ENCODE results near the gene KRT222.

Gene KRT222

GRCh38 chr17:40615841-40616476, 49.0 kb downstream of the KRT222 start:
- no peak for DNase-seq

- no peak for DNase-seq
These were observed 49.7 kb downstream of the KRT222 start for GRCh38 chr17:40615068-40615840.

DNA sequence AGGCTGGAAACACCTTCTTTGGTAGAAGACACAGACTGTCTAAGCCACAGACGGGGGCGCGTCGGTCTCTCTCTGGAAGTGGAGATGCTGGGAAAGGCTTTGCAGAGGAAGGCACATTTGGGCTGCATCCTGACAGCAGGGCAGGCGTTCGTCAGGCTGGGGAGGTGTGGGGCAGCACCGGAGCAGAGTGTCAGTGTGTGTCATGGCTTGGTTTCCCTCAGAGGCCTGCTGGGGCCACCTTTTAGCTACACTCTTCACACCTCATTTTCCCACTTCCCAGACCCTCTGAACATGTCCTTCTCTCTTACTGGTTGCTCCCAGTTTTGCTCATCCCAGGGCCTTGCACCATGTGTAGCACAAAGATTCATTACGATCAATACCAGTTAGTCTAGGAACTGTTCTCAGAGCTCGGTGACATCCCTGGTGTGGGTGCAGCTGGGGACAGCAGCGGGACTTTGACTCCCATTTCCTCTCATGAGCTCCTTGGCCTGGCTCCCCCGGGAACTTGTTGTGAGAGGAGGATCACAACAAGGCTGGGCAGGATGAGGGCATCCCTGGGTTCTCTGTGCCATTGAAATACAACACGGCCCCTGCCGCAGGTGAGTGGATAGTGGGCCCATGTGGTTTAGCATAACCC, 50.4 kb downstream of the KRT222 start:
- no peak for DNase-seq

GRCh38 chr17:40613467-40614154, 51.4 kb downstream of the KRT222 start:
- DNase-seq = no peak

- peak in 24 of 56 donors; percentile 4 to 58 (median 18) for DNase-seq
These were observed 52.3 kb downstream of the KRT222 start for GRCh38 chr17:40612599-40613244.

DNA sequence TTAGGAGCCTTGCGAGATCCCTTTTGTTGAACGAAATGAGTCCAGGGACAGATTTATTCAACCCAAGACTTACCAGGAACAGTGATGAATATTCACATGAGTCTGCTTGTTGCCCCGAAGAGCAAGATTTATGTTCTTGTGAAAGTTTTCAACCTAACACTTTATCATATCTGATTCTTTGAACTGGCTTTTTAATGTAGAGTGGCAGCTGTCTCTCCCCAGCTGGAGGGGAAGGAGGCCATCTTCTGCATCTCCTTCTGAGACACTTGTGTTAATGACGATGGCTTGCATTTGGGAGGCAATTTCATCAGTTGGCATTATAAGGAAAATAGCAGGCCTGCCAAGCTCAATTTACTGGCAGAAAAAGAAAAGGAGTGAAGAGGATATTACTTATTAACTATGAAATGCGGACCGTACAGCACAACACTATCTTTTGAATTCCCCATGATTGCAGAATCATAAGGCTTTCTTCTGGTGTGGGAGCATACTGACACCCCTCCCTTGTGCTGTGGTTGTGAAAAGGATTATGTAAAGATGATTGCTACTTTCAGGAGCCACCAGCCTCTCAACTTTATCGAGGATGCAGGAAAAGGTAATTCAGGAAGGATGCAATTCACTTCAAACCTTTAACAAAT, 53.0 kb downstream of the KRT222 start:
- DNase-seq = no peak

GRCh38 chr17:40610359-40610758, 54.6 kb downstream of the KRT222 start:
- no peak for DNase-seq

DNA sequence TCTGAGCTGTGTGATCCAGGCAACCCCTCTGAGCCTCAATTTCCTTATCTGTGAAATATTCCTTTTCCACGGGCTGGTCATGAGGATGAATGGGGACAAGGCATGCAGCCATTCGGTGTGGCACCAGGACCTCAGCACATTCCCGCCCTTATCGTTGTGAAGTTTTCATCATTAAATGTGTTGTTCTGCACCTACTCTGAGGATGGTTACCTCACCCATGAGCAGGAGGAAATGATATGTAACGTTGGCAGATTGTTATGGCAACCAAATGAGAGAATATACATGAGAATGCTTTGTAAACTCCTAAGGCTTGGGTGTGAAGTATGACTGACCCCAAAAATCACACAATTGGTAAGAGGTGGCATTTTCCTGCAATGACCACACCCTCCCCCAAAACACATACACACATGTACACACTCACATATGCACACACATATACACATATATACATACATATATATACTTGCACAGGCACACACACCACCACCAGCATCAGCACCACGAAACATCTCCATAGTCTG, 56.9 kb downstream of the KRT222 start:
- DNase-seq = no peak

DNA sequence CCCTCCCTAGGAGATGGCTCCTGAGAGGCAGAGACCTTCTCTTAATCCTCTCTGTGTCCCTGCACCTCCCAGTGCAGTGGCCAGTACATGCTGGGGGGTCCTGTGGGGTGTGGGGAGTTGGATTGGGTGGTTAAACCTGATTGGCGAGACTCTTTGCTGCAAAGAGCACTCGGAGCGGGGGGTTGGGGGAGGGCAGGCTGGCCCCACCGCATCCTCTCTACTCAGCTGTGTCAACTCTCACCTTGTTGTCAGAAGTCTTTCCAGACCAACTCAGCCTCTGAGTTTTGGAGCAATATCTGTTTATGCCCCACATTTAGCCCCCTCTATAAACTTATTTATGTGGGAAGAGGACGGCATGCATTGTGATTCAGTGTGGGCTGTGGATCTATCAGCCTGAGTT, 57.3 kb downstream of the KRT222 start:
- no peak for DNase-seq

DNA sequence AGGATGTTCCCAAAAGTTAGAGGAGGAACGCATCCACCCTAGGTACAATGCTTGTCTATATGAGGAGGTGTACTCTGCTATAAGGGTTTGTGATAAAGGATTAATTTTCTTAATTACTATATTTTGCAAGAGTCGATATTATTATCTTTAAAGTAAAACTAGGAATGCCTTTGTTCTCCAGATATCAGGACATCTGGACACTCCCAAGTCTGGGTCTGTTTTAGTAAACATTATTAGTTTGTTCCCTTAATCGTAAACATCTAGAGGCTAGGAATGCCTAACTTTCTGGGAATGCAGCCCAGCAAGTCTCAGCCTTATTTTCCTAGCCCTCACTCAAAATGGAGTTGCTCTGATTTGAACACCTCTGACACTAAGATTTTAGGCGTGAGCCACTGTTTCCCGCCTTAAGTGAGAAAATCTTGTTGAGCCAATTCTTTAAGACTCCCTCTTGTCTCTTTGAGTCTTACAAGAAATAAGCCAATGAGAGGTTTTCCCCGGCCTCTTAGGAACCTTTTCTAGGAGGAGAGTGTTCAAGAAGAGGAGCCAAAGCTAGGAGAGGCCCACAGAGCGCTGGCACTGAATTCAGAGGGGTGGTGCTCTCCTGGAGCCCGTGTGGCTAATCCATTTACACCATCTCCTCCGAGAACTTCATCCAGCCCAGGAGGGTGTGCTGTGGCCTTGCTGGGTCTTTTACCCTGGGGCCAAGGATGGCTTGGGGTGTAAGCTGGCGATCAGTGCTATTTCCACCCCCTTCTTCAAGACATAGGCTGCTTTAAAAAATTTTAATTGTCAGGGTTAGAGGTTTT, 58.2 kb downstream of the KRT222 start:
- DNase-seq = no peak

- no peak for DNase-seq
These were observed 59.7 kb downstream of the KRT222 start for GRCh38 chr17:40605306-40605705.
